K562 (cell line): ENCODE results near the gene CDC45. TPM values are rescaled to one million over a fixed set of nuclear protein-coding genes. Genes with fewer than 3 reads are reported as not detected.

Experiments
- BHLHE40 ChIP-seq: IDR thresholded peaks from 2 replicates; pipeline ENCODE4 v1.6.1; 2011; ENCODE audit warnings: low read length, improper control_type of control experiment
- CBX5 ChIP-seq: IDR thresholded peaks from 2 replicates; pipeline ENCODE4 v1.6.1; 2014; ENCODE audit warnings: low read depth, borderline replicate concordance
- CCNT2 ChIP-seq: IDR thresholded peaks from 2 replicates; pipeline ENCODE4 v1.6.1; 2011; ENCODE audit warnings: borderline replicate concordance, low read depth, mild to moderate bottlenecking, moderate library complexity, mixed read lengths, low read length; ENCODE audit not compliant: insufficient read length; ENCODE audit errors: extremely low read depth
- CREB1 ChIP-seq, 2 experiments: sonication (generic) in 1 of 2; formaldehyde crosslinking in 1 of 2; IDR thresholded peaks; 2 replicates each; pipeline versions ENCODE4 v1.6.1 to v1.8.0; 2012 to 2022; ENCODE audit warnings: inconsistent platforms in 1 of 2, mild to moderate bottlenecking in 1 of 2, missing genetic modification reagents in 1 of 2, moderate library complexity in 1 of 2
- ETV6 ChIP-seq, 3 experiments: fragments of 150-350 bp in 1 of 3; sonication (generic) in 1 of 3; formaldehyde crosslinking in 1 of 3; IDR thresholded peaks; 2 replicates each; pipeline versions ENCODE4 v1.6.1 to v1.8.0; 2014 to 2022; ENCODE audit warnings: borderline replicate concordance in 2 of 3, low read depth in 2 of 3, antibody characterized with exemption in 1 of 3, low read length in 1 of 3, mild to moderate bottlenecking in 1 of 3, missing genetic modification reagents in 1 of 3
- FOXA1 ChIP-seq: fragments of 450-650 bp; IDR thresholded peaks from 2 replicates; pipeline ENCODE4 v1.6.1; 2016; ENCODE audit warnings: mild to moderate bottlenecking, borderline replicate concordance
- GABPB1 ChIP-seq: sonication (generic); formaldehyde crosslinking; IDR thresholded peaks from 2 replicates; pipeline ENCODE4 v1.8.0; 2022; ENCODE audit warnings: mild to moderate bottlenecking, missing genetic modification reagents
- ILK ChIP-seq: fragments of 450-650 bp; IDR thresholded peaks from 2 replicates; pipeline ENCODE4 v1.6.1; 2016; ENCODE audit warnings: missing genetic modification characterization, low read depth, mild to moderate bottlenecking, missing compliant biosample characterization, moderate library complexity, borderline replicate concordance
- MAFG ChIP-seq: fragments of 450-650 bp; conservative IDR thresholded peaks from 2 replicates; pipeline ENCODE4 v1.6.1; 2016; ENCODE audit warnings: missing genetic modification characterization, missing compliant biosample characterization
- POLR2A ChIP-seq: fragments of 450-650 bp; conservative IDR thresholded peaks from 2 replicates; pipeline ENCODE4 v1.6.1; 2016
- RNF2 ChIP-seq: sonication (generic); IDR thresholded peaks from 2 replicates; pipeline ENCODE4 v1.6.1; 2016
- SIN3A ChIP-seq, 2 experiments: fragments of 150-350 bp in 1 of 2; IDR thresholded peaks; 2 replicates each; pipeline ENCODE4 v1.6.1; 2011 to 2016; ENCODE audit warnings: borderline replicate concordance in 2 of 2, low read depth in 2 of 2, low read length in 2 of 2, mild to moderate bottlenecking in 2 of 2, moderate library complexity in 2 of 2; ENCODE audit not compliant: control insufficient read depth in 1 of 2
- SRSF7 ChIP-seq: fragments of 200-400 bp; formaldehyde crosslinking; optimal IDR thresholded peaks from 2 replicates; pipeline ENCODE3; 2017; ENCODE audit warnings: mild to moderate bottlenecking, low read depth, low read length
- THAP7 ChIP-seq: fragments of 250-450 bp; sonication (Bioruptor Pico); IDR thresholded peaks from 2 replicates; pipeline ENCODE4 v1.5.0; 2021
- TSHZ1 ChIP-seq: fragments of 250-450 bp; sonication (Bioruptor Pico); IDR thresholded peaks from 2 replicates; pipeline ENCODE4 v1.4.0; 2020; ENCODE audit warnings: mild to moderate bottlenecking, moderate library complexity
- YBX1 ChIP-seq: fragments of 450-650 bp; IDR thresholded peaks from 2 replicates; pipeline ENCODE4 v1.7.1; 2016; ENCODE audit warnings: mild to moderate bottlenecking
- ZMIZ1 ChIP-seq, 2 experiments: fragments of 150-350 bp in 1 of 2; IDR thresholded peaks; 2 replicates each; pipeline ENCODE4 v1.6.1; 2012 to 2016; ENCODE audit warnings: low read depth in 2 of 2, low read length in 2 of 2, mild to moderate bottlenecking in 1 of 2, moderate library complexity in 1 of 2
- ZNF24 ChIP-seq: fragments of 450-650 bp; IDR thresholded peaks from 2 replicates; pipeline ENCODE4 v1.6.1; 2016
- ZNF3 ChIP-seq: fragments of 250-450 bp; sonication (Bioruptor Pico); IDR thresholded peaks from 2 replicates; pipeline ENCODE4 v1.5.0; 2021; ENCODE audit warnings: mild to moderate bottlenecking, moderate library complexity
- ZNF75A ChIP-seq: fragments of 450-650 bp; formaldehyde crosslinking; IDR thresholded peaks from 2 replicates; pipeline ENCODE4 v1.4.0; 2020; ENCODE audit warnings: mild to moderate bottlenecking
- ZNF77 ChIP-seq: fragments of 250-450 bp; sonication (Bioruptor Pico); IDR thresholded peaks from 2 replicates; pipeline ENCODE4 v1.5.0; 2020
- polyA plus RNA-seq, 8 experiments: library from polyadenylated mRNA; depleted of rRNA in 4 of 8; stranded (reverse) in 5 of 8; unstranded in 3 of 8; fragments of >200 nt; fragmentation: Nextera tagmentation in 2 of 8; fragmentation: Illumina TruSeq in 1 of 8; extraction: Ambion mirVana in 2 of 8; extraction: Trizol in 1 of 8; gene quantifications; 2 replicates each; pipeline versions ENCODE4 v1.2.1 to v1.2.3, GENCODE V29; 2011 to 2014; ENCODE audit warnings: inconsistent platforms in 1 of 8, missing spikeins in 1 of 8
- total RNA-seq, 7 experiments: library from RNA; depleted of rRNA in 6 of 7; stranded (reverse); fragments of >200 nt in 6 of 7; fragmentation: Illumina TruSeq in 2 of 7; extraction: Trizol in 2 of 7; gene quantifications; 2 replicates each; pipeline versions ENCODE4 v1.2.1 to v1.2.3, GENCODE V29; 2011 to 2021; ENCODE audit warnings: low replicate concordance in 1 of 7

CDC45 gene
- total and polyA plus RNA-seq, 9 of the 15 experiments (the other 6 are each of a cell fraction or from before 2014, with no cell fraction given): 251 to 580 (median 410) TPM

GRCh38 chr22:19503367-19503766 is 23.6 kb downstream of the CDC45 start (continued):
- TF ChIP-seq ZMIZ1 (IDR thresholded peaks at IDR 0.05; ENCODE audit: low read depth in 2 of 2, low read length in 2 of 2): 0 out of 4 replicates have a peak, but pooled peaks of 1 of the 2 experiments have one; percentile 15
- no peak for TF ChIP-seq CBX5
- TF ChIP-seq YBX1: no peak
- TF ChIP-seq ILK (tag): no peak
- no peak for TF ChIP-seq MAFG (tag)
- TF ChIP-seq ZNF3 (CRISPR knock-in tag): no peak
- 0 out of 4 replicates have a peak, but pooled peaks of 1 of the 2 experiments have one; percentile 26 for TF ChIP-seq SIN3A (IDR thresholded peaks at IDR 0.05; ENCODE audit: borderline replicate concordance in 2 of 2, control insufficient read depth in 1 of 2, low read depth in 2 of 2, low read length in 2 of 2)
- TF ChIP-seq ZNF77: no peak
- TF ChIP-seq CCNT2: no peak
- no peak for TF ChIP-seq ZNF24
- TF ChIP-seq FOXA1: no peak
- TF ChIP-seq SRSF7: no peak
- TF ChIP-seq TSHZ1 (CRISPR knock-in tag): no peak
- TF ChIP-seq CREB1 (IDR thresholded peaks at IDR 0.05): no peak
- TF ChIP-seq CREB1 (CRISPR knock-in tag; IDR thresholded peaks at IDR 0.05): no peak
- no peak for TF ChIP-seq RNF2
- TF ChIP-seq THAP7 (CRISPR knock-in tag): no peak
- TF ChIP-seq ETV6 (IDR thresholded peaks at IDR 0.05; ENCODE audit: borderline replicate concordance in 1 of 2, low read depth in 2 of 2, low read length in 1 of 2): no peak
- no peak for TF ChIP-seq ETV6 (CRISPR knock-in tag; IDR thresholded peaks at IDR 0.05; ENCODE audit: borderline replicate concordance)
- TF ChIP-seq GABPB1 (CRISPR knock-in tag): 0 out of 2 replicates have a peak, but pooled peaks have one; percentile 21
- TF ChIP-seq ZNF75A: no peak
- TF ChIP-seq BHLHE40: peak; percentile 21; the same call in 1 of the 2 replicates
- TF ChIP-seq POLR2A: no peak
